ENCODE data around the gene CAPN5. TPM values are rescaled to one million over a fixed set of nuclear protein-coding genes. Genes with fewer than 3 reads are reported as not detected.

The CAPN5 gene
- total RNA-seq, 1 experiment from 2014 or later = 0.26 TPM

GRCh38 chr11:77086521-77087472 lies 20.0 kb downstream of the CAPN5 start:
- ChIA-PET CTCF (interaction anchor here (0.7 kb wide), 1 partner anchor 167 kb away, joined by 3 read pairs; no protein-coding TSS in a partner anchor), POLR2A (interaction anchor here (0.7 kb wide), 1 partner anchor 37 kb away, joined by 3 read pairs; no protein-coding TSS in a partner anchor)
- Mint-ChIP-seq H3K36me3 (ENCODE audit: insufficient read depth, unreplicated experiment) (no peaks in the 10 kb centered on the region), H3K9me3 (ENCODE audit: unreplicated experiment) (no peaks in the 10 kb centered on the region), H3K4me1 (ENCODE audit: insufficient read depth, unreplicated experiment) (no peaks in the 10 kb centered on the region), H3K4me3 (ENCODE audit: unreplicated experiment) (no peak overlapping the region), H3K27ac (ENCODE audit: low read depth, unreplicated experiment) (no peak overlapping the region), H3K27me3 (ENCODE audit: insufficient read depth, unreplicated experiment) (no peaks in the 10 kb centered on the region)
- intact Hi-C loops (cut with micrococcal nuclease) = no loop called here
- DNase-seq (ENCODE audit: unreplicated experiment) = no peak
- no TSS peak for BruUV-seq (replicated peaks)
- TF ChIP-seq, protein P1, sequence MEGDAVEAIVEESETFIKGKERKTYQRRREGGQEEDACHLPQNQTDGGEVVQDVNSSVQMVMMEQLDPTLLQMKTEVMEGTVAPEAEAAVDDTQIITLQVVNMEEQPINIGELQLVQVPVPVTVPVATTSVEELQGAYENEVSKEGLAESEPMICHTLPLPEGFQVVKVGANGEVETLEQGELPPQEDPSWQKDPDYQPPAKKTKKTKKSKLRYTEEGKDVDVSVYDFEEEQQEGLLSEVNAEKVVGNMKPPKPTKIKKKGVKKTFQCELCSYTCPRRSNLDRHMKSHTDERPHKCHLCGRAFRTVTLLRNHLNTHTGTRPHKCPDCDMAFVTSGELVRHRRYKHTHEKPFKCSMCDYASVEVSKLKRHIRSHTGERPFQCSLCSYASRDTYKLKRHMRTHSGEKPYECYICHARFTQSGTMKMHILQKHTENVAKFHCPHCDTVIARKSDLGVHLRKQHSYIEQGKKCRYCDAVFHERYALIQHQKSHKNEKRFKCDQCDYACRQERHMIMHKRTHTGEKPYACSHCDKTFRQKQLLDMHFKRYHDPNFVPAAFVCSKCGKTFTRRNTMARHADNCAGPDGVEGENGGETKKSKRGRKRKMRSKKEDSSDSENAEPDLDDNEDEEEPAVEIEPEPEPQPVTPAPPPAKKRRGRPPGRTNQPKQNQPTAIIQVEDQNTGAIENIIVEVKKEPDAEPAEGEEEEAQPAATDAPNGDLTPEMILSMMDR (IDR thresholded peaks at IDR 0.05; ENCODE audit: unreplicated experiment) = no peak

GRCh38 chr11:77087723-77088225 lies 21.0 kb downstream of the CAPN5 start:
- Mint-ChIP-seq H3K4me1 (ENCODE audit: insufficient read depth, unreplicated experiment) (no peaks in the 10 kb centered on the region), H3K4me3 (ENCODE audit: unreplicated experiment) (no peak overlapping the region), H3K36me3 (ENCODE audit: insufficient read depth, unreplicated experiment) (no peaks in the 10 kb centered on the region), H3K9me3 (ENCODE audit: unreplicated experiment) (no peaks in the 10 kb centered on the region), H3K27me3 (ENCODE audit: insufficient read depth, unreplicated experiment) (no peaks in the 10 kb centered on the region), H3K27ac (ENCODE audit: low read depth, unreplicated experiment) (no peak overlapping the region)
- DNase-seq (ENCODE audit: unreplicated experiment) = no peak
- ChIA-PET POLR2A (interaction anchor here (0.7 kb wide), 1 partner anchor 38 kb away, joined by 3 read pairs; no protein-coding TSS in a partner anchor), CTCF (interaction anchor here (0.7 to 8.9 kb wide), 2 partner anchors 10 to 168 kb away, joined by 5 to 108 read pairs; no protein-coding TSS in a partner anchor)
- TF ChIP-seq, protein P1 (IDR thresholded peaks at IDR 0.05; ENCODE audit: unreplicated experiment) = no peak
- BruUV-seq (replicated peaks) = no TSS peak
- intact Hi-C loops (cut with micrococcal nuclease) = no loop called here

DNA sequence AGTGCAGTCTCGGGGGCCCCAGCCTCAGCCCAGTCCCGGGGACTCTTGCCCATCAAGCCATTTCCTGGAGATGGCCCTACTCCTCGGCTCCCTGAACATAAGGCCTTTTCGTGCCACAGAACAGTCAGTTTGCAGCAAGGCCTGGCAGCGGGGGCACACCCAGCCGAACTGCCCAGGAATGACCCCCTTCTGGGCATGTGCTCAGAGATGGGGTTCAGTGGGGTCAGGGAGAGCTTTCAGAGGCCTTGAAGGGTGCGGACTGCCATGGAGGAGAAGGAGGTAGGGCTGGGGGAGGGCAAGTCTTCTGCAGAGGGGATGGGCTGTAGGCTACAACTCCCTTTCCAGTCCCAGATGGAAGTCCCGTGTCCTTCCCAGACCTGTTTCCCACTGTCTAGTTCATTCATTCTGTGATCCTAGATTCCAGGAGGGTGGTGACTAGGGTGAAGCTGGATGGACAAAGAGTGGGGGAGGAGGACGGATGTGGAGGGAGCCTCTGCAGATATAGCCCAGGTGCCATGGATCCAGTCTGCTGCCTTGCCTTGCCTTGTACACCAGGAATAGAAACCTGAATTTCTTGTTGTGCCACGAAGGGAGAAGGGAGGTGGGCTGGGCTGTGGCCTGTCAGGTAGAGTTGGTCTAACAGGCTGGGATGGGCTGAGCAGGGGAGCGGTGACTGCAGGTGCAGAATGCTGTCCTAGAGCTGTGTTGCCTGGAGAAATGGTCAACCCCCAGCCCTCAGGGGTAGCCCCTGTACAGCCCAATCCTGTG lies 21.6 kb downstream of the CAPN5 start:
- intact Hi-C loops (cut with micrococcal nuclease) = no loop called here
- ChIA-PET CTCF (interaction anchor here (0.6 to 8.9 kb wide), 7 partner anchors 11 to 366 kb away, joined by 3 to 108 read pairs (median 5); no protein-coding TSS in a partner anchor), POLR2A (interaction anchor here (0.6 kb wide), 1 partner anchor 16 kb away, joined by 3 read pairs; no protein-coding TSS in a partner anchor)
- no TSS peak for BruUV-seq (replicated peaks)
- Mint-ChIP-seq H3K4me3 (ENCODE audit: unreplicated experiment) (no peak overlapping the region), H3K36me3 (ENCODE audit: insufficient read depth, unreplicated experiment) (no peaks in the 10 kb centered on the region), H3K27me3 (ENCODE audit: insufficient read depth, unreplicated experiment) (no peaks in the 10 kb centered on the region), H3K9me3 (ENCODE audit: unreplicated experiment) (no peaks in the 10 kb centered on the region), H3K4me1 (ENCODE audit: insufficient read depth, unreplicated experiment) (no peaks in the 10 kb centered on the region), H3K27ac (ENCODE audit: low read depth, unreplicated experiment) (peak overlapping the region; percentile 1)
- no peak for DNase-seq (ENCODE audit: unreplicated experiment)
- TF ChIP-seq, protein P1 (IDR thresholded peaks at IDR 0.05; ENCODE audit: unreplicated experiment) = no peak
